ENCODE data around the gene PNCK.
"Not testable (repeated sequence)": the region's sequence is repeated elsewhere in the genome, so short reads cannot be mapped to it uniquely, and the experiment has no call there.

PNCK gene

DNA sequence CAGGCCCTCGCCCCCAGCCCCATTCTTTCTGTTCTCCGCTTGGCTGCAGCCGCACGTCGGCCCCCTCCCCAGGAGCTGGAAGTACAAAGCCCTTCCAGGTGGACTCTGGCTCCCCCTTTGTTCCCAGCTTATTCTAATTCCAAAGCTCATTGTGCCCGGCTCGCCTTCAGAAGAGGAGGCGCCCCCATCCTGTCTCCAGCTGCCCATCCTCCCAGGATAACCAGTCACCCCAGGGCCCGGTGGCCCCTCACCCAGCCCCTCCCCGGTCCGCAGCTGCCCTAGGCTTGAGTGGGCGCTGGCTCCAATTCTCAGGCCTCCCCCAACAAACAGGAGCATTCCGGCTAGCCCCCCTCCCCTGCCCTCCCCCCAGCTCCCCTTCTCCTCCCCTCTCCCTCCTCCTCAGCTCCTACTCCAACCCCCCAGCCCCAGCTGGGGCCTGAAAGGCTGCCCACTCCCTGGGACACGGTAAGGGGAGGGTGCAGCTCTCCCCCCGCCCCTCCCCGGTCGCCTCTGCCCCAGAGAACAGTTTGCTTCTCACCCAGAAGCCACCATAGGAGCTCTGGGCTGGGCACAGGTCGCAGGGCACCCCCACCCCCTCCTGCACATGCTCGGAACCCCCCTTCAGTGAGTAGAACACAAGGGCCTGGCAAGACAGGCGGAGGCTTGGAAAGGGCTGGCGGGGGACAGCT is 11.0 kb upstream of the PNCK start:
- TF ChIP-seq CTCF (conservative IDR thresholded peaks at IDR 0.05; ENCODE audit: control insufficient read depth, insufficient read depth, low read depth, low read length) = no peak
- H3K4me3 ChIP-seq (ENCODE audit: control insufficient read depth, low read depth, low read length) = no peak overlapping the region
- no peak for DNase-seq (ENCODE audit: low read depth)

GRCh38 chrX:153683486-153683885 is 9.9 kb upstream of the PNCK start:
- DNase-seq (ENCODE audit: low read depth) = not testable (repeated sequence)

GRCh38 chrX:153681175-153681574 is 7.6 kb upstream of the PNCK start:
- no peak overlapping the region for H3K4me3 ChIP-seq (ENCODE audit: control insufficient read depth, low read depth, low read length)
- DNase-seq (ENCODE audit: low read depth) = no peak
- no peak for TF ChIP-seq CTCF (conservative IDR thresholded peaks at IDR 0.05; ENCODE audit: control insufficient read depth, insufficient read depth, low read depth, low read length)

More at GRCh38 chrX:153683486-153683885, 9.9 kb upstream of the PNCK start:
- H3K4me3 ChIP-seq (ENCODE audit: control insufficient read depth, low read depth, low read length) = not testable (repeated sequence)

- DNase-seq (ENCODE audit: low read depth) = no peak
- no peak for TF ChIP-seq CTCF (conservative IDR thresholded peaks at IDR 0.05; ENCODE audit: control insufficient read depth, insufficient read depth, low read depth, low read length)
- H3K4me3 ChIP-seq (ENCODE audit: control insufficient read depth, low read depth, low read length) = no peak overlapping the region
Observed at GRCh38 chrX:153674219-153674851, 722 bp upstream of the PNCK start.

- H3K4me3 ChIP-seq (ENCODE audit: control insufficient read depth, low read depth, low read length) = no peak overlapping the region
- DNase-seq (ENCODE audit: low read depth) = no peak
- no peak for TF ChIP-seq CTCF (conservative IDR thresholded peaks at IDR 0.05; ENCODE audit: control insufficient read depth, insufficient read depth, low read depth, low read length)
Observed at GRCh38 chrX:153672531-153673427, 834 bp downstream of the PNCK start.

GRCh38 chrX:153671589-153672530 is 1.8 kb downstream of the PNCK start:
- no peak for TF ChIP-seq CTCF (conservative IDR thresholded peaks at IDR 0.05; ENCODE audit: control insufficient read depth, insufficient read depth, low read depth, low read length)
- DNase-seq (ENCODE audit: low read depth) = no peak
- no peak overlapping the region for H3K4me3 ChIP-seq (ENCODE audit: control insufficient read depth, low read depth, low read length)
